Germinal center (tissue), 1 donor: ENCODE measurements around the gene HABP2.

Experiments
- DNase-seq: peaks from one replicate; pipeline ENCODE4 v3.0.0; 2012; ENCODE audit warnings: mixed read lengths, low spot score

Gene HABP2

DNA sequence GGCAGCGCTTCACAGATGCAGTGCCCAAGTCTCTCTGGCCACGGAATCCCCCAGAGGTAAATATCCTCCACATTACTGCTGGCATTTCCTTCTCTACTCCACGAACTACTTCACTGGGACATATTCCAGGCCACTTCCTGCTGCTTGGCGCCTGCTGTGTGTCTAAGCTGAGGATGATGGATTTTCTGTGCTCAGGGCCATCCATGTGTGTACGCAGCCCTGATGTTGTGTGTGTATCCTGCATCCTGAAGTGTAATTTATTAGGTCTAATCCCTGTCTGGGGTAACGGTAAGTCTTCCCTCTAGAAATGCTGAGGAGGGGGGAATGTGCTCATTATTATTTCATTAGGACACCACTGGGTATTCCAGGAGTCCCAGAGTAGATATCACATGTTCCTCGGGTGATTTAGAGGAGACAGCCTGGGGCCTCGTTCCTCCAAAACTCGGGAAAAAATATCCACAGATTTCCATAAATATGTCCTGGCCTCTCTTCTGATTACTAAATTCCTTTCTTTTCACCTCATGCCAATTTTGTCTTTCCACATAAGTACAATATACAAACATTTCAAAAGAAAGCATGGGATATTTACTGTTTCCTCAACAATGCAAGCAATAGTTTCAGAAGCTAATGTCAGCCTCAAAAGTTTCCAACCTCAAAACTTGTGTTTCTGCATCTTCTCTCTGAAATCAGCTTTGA, 25.5 kb upstream of the HABP2 start:
- no peak for DNase-seq

DNA sequence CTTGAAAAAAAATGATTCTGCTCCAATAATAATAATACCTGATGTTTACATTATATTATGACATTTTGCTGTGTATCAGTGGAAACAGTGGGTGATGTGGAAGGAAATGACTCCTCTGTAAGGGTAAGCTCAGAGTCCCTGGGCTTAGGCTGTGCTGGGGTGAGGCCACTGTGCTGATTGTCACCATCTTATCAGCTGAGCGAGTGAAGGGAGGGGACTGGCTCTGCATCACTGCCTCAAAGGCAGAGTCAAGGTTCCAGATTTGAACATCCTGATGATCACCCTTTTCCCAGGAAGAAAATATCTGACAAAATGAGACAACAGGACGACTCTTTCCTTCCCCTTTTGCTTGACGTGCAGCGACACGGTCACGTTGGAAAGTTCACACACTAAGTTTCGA, 24.0 kb upstream of the HABP2 start:
- DNase-seq, result no peak

DNA sequence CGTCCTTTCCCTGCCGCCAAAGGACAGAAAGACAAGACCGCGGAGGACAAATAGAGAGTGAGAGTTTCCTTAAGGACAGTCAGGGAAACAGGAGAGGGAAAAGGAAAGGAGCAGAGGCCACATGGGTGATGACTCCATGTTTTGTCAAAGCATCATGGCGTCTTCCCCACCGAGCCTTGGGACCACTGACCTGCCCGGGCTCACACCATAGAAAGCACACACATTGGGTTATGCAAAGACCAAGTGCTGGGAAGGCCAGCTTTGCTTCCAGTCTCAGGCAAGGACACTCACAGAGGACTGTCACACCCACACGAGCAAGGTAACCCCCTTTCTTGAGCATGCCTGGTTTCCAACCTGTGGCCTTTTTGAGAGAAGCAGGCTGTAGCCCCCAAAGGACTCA, 23.3 kb upstream of the HABP2 start:
- no peak for DNase-seq

DNA sequence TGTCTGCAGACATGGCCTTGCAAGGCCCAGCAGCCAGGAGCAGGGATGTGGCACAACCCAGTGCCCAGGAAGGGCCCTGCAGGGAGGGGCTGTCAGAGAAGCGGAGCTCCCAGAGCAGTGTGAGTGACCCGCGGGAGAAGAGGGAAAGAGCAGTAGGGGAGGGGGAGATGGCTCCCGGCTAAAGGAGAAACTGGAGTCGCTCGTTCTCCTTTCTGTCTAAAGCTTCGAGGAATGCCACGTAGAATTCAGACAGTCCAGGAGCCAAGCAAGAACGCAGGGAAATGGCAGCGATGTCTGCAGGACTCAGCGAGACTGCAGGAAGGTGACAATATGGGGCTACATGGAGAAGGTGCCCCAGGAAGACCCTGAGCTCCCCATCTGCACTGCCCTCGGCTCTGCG, 22.4 kb upstream of the HABP2 start:
- DNase-seq, result no peak

DNA sequence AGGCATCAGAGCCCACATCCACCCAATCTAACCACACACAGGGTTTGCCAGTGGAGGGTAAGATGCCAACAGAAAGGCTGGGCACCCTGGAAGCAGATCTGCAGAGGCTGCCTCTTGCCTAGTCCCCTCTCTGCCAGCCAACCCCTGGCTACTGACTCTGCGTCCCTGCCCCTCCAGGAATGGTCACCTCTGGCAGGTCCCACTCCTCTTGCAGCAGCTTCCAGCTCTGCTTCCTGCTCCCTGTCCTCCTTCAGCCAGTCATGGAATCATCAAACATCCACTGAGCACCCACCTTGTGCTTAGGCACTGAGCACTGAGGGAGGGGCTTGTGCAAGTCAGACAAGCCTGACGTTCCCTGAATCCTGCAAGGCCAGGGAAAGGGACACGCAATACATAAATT, 20.1 kb upstream of the HABP2 start:
- DNase-seq, result no peak

DNA sequence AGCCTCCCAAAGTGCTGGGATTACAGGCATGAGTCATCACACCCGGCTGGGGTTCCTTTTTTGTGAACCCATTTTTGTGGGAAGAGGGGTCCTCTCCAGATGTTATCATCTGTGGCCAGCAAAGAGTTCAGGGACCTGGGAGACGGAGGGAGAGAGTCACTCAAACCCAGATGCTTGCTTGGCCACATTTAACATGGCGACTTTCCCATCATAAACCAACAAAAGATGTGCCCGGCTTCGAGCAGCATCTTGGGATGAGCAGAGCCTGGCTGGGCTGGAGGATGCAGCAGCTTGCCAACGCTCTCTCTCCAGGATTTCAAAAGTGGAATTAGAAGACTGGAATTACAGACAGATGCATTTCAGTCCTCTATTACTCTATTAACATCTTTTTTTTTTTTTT, 19.1 kb upstream of the HABP2 start:
- no peak for DNase-seq

DNA sequence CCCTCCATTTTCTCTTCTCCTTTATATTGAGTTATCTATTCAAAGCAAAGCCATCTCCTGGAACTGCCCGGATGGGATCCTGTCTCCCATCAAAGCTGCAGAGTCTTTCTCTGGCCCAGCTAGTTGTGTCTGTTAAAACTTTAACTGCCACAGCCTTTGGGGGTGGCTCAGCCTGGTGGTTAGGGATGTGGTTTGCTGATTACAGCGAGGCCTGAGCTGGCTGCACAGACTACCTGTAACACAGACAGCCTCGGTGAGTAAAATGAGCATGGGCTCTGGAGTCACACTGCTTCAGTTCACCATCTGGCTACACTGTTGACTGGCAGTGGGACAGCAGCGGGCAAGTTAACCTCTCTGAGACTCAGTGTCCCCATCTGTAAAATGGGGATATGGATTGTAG, 18.4 kb upstream of the HABP2 start:
- no peak for DNase-seq

DNA sequence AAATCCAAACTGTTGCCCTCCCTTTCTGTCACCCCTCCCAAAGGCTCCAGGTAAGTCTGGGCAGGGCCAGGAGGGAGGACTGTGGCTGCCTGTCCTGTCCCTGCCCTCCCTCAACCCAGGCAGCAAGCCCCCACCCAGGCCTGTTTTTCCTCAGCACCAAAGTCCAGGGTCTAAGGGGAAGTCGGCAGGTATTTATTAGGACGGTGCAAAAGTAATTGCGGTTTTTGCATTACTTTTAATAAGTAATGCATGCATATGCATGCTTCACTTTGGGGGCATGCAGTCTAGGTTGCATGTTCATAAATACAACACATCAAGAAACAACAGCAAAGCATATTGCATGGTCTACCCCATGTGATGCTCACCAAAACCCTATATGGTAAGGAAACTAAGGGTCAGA, 15.2 kb upstream of the HABP2 start:
- DNase-seq, result no peak

DNA sequence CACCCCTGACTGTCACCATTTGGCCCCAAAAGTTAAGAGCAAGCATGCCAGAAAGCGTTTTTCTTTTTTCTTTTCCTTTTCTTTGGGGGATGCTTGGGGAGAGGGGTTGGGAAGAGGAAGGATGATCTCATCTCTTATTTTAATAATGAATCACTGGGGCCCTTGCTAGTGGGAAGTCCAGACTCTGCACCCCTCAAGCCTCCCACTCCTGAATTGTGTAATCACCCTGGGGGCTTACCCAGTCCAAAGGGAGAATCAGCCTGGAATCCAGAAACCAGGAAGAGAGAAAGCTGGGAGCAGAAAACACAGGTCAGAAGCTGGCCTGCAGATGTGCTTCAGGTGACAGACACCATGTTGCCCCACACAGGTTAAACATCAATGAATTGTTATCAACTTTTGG, 14.7 kb upstream of the HABP2 start:
- no peak for DNase-seq

DNA sequence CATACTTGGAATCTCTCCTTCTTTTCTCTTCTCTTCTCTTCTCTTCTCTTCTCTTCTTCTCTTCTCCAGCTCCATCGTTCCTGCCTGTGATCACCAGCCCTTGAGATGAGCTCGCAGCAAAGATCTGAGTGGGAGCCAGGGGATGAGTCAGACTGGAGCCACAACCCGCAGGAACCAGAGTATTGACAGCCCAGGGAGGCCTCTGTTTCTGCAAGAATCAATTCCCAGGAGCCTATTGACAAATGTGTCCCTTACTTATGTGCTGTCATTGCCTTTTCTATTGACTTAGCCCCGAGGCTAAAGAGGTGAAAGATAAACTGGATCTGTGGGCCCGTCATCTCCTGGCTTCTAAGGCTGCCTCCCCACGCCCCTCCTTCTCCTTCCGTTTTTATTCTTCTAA, 13.1 kb upstream of the HABP2 start:
- DNase-seq, result no peak

DNA sequence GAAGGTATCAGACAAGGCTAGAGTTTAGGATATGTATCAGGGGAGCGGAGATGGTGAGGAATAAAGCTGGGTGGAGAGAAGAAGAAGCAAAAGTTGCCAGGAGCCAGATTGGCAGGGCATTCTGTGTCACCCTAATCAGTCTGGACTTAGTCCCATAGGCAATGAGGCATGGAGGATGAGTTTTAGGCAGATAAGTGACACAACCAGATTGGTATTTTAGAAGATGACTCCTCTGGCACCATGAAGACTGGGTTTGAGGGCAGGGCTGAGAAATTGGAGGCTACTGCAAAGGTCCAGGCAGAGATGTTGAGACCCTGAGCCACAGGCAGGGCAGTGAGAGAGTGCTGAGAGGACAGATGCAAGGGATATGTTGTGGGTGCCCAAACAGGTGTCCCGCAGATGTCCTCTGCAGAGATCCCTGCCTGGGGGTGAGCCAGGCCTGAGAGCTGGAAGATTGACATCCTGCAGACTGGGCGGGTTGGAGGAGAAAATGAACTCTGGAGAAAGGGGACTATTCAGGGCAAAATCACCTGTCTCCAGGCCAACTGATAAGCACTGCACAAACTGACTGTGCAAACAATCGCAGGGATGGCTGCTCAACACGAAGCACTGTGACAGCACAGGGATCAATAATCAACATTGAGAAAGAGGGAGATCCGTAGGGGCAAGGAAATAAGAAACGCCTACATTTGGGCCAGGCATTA, 11.9 kb upstream of the HABP2 start:
- no peak for DNase-seq

DNA sequence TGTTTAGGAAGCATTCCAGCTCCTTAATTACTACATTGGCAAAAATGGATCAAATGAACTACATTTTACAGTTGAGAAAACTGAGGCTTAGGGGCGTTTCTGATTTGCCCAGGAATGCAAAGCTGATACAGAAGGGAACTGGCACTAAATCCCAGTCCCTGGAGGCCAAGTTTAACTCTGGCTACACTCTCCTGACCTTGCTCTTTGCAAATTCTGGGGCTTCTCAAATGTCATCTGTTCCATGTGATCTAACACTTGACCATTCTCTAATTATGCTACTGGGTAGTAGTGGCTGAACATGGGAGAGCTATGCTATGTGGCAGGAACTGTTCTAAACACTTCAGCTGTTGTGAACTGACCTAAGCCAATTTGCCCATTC, 11.3 kb upstream of the HABP2 start:
- no peak for DNase-seq

DNA sequence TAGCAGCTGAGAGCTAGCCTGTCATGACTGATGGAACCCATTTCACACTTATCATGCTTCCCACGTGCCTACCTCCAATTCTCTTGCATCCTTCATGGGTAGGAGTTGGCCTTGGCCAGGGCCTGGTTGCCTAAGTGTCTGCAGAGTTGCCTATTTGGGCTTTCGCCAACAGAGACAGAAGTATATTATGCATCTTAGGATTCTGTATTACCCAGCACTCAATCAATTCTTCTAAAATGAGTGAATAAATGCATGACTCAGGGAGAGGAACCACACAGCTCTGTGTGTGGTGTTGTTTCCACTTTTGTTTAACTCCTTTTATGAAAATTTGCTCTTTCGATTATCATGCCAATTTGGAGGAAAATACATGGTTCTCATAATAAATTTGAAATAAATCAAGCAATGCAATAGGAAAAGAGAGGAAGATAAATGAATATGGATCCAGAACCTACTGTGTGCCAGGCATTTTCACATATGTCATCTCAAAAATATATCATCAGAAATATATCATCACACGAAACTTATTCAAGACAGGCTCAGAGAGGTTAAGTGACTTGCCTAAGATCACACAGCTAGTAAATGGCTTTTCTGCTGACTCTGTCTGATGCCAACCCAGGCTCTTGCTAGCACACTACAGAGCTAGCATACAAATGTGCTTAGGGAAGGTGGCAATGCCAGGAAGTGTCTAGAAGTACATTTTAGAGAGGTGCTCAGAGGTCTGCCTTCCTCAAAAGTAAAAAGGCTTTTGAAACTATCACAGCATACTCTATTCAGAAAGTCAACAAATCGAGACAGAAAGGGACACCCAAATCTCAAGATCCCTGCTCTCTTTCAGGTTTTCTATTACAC, 9.5 kb upstream of the HABP2 start:
- DNase-seq, result no peak

DNA sequence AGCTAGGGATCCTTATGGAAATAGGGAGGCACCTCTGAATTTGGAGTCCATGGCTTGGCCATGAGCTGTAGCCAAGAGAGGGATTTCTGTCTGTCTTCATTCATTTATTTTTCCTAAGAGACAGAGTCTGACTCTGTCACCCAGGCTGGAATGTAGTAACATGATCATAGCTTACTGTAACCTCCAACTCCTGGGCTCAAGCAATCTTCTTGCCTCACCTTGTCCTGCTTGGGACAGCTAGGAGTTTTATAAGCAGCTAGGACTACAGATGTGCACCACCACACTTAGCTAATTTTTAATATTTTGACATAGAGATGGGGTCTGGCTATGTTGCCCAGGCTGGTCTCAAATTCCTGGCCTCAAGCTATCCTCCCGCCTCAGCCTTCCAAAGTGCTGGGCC, 8.5 kb upstream of the HABP2 start:
- no peak for DNase-seq

DNA sequence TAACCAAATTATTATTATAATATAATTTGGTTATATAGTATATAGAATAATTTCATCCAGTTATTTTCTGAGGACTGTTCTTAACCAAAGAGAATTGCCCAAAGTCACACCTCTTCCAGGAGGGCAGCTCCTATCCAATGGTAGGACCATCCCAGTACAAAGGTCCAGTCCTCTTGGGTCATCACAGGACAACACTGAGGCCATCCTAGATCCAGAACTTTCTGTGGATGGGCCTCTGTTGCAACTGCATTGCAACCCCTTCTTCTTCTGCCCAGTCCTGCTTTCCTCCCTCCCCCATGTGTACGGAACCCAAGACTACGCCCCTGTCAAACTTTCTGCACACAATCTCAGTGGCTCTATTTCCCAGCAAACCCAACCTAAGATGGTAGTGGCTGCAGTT, 5.4 kb upstream of the HABP2 start:
- no peak for DNase-seq

DNA sequence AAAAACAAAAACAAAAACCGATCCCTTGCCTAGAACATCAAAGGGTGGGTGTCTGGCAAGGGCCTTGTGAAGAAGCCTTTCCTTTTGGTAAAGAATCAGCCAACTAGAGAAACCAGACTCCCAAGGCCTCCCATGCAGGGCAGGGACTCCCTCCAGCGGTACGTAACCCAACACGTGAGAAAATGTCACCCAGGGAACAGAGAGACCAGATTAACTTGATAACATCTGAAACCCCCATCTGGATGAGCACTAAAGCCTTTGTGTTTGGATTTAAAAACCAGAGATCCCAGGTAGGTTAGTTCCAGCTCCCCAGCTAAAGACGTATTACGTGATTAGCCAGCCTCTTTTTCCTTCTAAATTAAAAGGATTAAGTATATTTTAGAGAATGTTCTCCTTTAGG, 3.0 kb upstream of the HABP2 start:
- no peak for DNase-seq

DNA sequence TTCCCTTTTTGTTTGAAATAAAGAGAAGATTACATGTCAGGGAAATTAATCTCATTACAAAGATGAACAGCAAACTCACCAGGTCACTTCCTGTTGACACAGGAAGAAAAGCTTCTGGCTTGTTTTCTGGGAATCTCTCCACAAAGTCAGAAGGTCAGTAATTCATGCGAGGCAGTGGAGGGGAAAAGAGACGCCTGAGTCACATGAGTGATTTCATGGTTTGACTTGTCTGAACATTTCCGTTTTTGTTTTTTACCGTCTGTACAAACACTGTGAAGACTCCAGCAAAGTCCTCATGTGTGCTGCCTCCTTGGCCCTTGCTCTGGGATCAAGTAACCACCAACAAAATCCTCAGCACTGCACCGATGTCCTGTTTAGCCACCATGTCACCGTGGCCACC, 2.5 kb upstream of the HABP2 start:
- DNase-seq, result no peak

DNA sequence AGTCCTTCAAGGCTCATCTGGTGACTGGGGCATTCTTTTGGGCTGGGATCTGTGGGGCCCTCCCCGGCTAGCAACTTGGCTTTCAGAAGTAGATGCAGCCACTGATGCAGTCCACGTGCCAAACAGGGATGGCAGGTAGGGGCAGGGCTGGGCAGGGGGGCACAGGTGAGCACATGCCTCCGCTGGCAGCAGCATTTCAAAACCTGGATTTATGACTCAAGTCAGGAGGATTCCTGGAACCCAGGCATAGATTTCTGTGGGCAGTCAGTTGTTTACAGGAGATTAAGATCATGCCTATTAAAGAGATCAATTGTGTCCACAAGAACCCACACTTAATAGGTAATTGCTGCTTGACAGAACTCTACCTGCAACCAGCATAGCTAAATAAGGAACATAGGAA, 839 bp upstream of the HABP2 start:
- DNase-seq, result no peak

DNA sequence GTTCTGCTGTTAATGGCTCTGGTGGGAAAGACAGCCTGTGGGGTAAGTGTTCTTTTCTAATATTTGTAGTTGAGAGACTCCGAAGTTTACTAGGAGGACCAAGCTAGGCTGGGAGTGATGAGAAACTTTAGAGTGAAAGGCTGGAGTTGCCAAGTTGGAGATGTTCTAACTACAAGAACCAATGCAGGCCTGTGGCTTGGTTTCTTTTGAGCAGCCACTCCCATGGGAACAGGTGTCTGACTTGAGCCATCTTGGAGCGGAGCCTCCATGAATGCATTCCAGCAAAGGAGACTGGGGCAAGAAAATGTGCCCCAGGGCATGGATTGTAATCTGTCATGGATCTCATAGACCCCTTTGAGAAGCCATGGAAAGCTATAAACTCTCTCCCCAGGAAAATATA, 296 bp downstream of the HABP2 start:
- DNase-seq, result no peak

DNA sequence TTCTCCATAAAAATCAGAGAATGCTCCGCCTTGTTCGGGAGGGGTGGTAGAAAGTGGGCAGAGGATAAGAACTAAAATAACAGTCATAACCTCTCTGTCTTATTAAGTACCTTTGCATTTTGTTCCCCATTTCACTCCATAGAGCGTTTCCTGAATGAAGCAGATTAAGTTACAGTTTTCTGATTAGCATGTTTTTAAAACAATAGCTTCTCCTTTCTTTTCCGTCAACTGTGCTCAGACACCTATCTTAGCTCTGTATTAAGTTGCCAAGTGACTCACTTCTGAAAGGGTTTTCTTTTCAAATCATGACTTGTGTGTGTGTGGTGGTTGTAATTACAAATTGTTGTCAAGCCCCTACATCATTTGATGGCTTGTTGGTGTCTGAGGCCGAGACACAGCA, 1.4 kb downstream of the HABP2 start:
- no peak for DNase-seq

DNA sequence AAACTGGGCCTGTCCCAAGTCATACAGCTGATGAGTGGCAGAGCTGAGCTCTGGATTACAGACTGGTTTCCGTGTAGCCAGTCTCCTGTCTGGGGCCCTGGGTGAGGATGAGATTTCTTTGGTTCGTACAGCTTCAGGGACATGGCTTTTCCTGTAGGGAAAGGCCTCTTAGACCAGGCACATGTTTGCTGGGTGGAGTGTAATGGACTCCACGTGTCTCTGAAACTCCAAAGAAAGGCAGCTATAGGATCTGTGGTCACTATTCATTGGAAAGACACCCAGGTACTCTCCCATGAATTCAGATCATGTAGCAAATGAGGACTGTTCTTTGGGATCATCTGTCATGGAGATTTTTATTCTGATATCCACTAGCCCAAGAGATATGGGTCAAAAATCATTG, 2.4 kb downstream of the HABP2 start:
- DNase-seq, result no peak

DNA sequence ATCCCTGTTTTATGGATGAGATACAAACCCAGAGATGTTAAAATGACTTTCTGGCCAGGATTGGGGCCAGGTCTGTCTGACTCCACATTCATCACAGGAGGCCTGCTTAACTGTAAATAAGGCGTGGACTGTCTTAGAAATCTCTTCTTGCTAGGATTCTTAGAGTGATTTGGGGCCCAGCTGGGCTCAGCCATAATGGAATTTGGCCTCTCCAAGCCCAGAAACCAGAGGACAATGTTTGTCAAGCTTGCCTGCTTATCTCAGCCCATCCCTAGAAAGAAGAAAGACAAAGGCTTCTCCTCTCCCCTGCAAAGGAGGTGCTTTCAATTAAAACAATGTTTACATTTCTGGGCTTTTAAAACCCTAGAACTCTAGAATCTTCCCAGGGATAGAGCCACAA, 2.9 kb downstream of the HABP2 start:
- no peak for DNase-seq

DNA sequence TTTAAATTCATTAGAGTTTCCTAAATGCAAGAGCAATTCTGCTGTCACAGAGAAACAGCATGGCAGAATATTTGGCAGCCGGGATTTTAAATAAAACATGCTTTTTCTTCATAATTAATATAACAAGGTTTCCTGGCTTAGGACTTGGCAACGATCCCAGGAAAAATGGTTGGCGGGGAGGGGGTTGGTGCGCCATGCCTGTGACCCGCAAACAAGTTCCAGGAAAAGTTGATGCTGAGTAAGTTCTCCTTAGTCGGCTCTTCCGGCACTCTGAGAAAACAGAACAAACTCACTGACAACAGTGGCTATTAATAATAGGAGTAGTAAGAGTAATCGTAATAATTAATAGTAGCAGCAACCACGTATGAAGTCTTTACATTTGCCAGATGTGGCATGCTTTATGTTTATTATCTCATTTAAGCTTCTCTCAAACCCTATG, 4.6 kb downstream of the HABP2 start:
- no peak for DNase-seq
